WTC11 (cell line): ENCODE results near the gene SLC16A9. TPM values are rescaled to one million over a fixed set of nuclear protein-coding genes. Genes with fewer than 3 reads are reported as not detected.

ENCODE experiments used
- ATAC-seq: fragments of 200-7000 bp; cut with Tn5 transposase; 2 replicates; pipeline ENCODE4 v1.10.0; 2021; ENCODE audit warnings: mild to moderate bottlenecking, moderate library complexity
- CTCF ChIA-PET: fragments of 300-600 bp; sonication (Branson Sonifier 250); formaldehyde crosslinking; loops from one replicate; lab custom pipeline; 2021; ENCODE audit warnings: antibody characterized with exemption; lab: Charles Lee
- POLR2A ChIA-PET: fragments of 350-600 bp; sonication (Branson Sonifier 250); formaldehyde crosslinking; loops from one replicate; lab custom pipeline; 2021; ENCODE audit warnings: antibody characterized with exemption; lab: Charles Lee
- DNase-seq: peaks from one replicate; pipeline ENCODE4 v3.0.0; 2021; ENCODE audit warnings: low spot score
- H3K27ac Mint-ChIP-seq: 2 replicates; pipeline ENCODE4 v1.8.0; 2021; ENCODE audit warnings: mixed read lengths
- H3K27me3 Mint-ChIP-seq: 2 replicates; pipeline ENCODE4 v1.8.0; 2021; ENCODE audit warnings: low read depth, mild to moderate bottlenecking, moderate library complexity, mixed read lengths
- H3K36me3 Mint-ChIP-seq: 2 replicates; pipeline ENCODE4 v1.8.0; 2021; ENCODE audit warnings: mixed read lengths
- H3K4me1 Mint-ChIP-seq: 2 replicates; pipeline ENCODE4 v1.8.0; 2022; ENCODE audit warnings: mixed read lengths
- H3K4me3 Mint-ChIP-seq: 2 replicates; pipeline ENCODE4 v1.8.0; 2021; ENCODE audit warnings: mild to moderate bottlenecking, moderate library complexity, mixed read lengths
- H3K9me3 Mint-ChIP-seq: 2 replicates; pipeline ENCODE4 v1.8.0; 2021; ENCODE audit warnings: mixed read lengths
- AFF4 ChIP-seq: sonication (generic); formaldehyde crosslinking; IDR thresholded peaks from 2 replicates; pipeline ENCODE4 v1.8.1; 2023; ENCODE audit warnings: mild to moderate bottlenecking, missing genetic modification reagents, borderline replicate concordance
- ARID4B ChIP-seq: sonication (generic); formaldehyde crosslinking; IDR thresholded peaks from 2 replicates; pipeline ENCODE4 v1.8.0; 2023; ENCODE audit warnings: missing genetic modification reagents, mild to moderate bottlenecking, borderline replicate concordance
- E2F4 ChIP-seq: sonication (generic); formaldehyde crosslinking; IDR thresholded peaks from 2 replicates; pipeline ENCODE4 v1.8.1; 2022; ENCODE audit warnings: low read depth, mild to moderate bottlenecking, moderate library complexity, missing genetic modification reagents, borderline replicate concordance
- ERG ChIP-seq: fragments of 250-450 bp; sonication (Bioruptor Pico); IDR thresholded peaks from 2 replicates; pipeline ENCODE4 v1.8.0; 2021; ENCODE audit warnings: mild to moderate bottlenecking
- ESRRA ChIP-seq: sonication (generic); formaldehyde crosslinking; IDR thresholded peaks from 2 replicates; pipeline ENCODE4 v1.8.1; 2022; ENCODE audit warnings: mild to moderate bottlenecking, missing genetic modification reagents, borderline replicate concordance
- FOXJ3 ChIP-seq: sonication (generic); formaldehyde crosslinking; IDR thresholded peaks from 2 replicates; pipeline ENCODE4 v1.9.0; 2021; ENCODE audit warnings: missing genetic modification reagents, mild to moderate bottlenecking, borderline replicate concordance
- GTF2I ChIP-seq: fragments of 250-450 bp; sonication (Bioruptor Pico); conservative IDR thresholded peaks from 2 replicates; pipeline ENCODE4 v1.4.0; 2021; ENCODE audit warnings: mild to moderate bottlenecking
- JAZF1 ChIP-seq: fragments of 250-450 bp; sonication (Bioruptor Pico); IDR thresholded peaks from 2 replicates; pipeline ENCODE4 v1.9.0; 2021; ENCODE audit warnings: moderate library complexity, mild to moderate bottlenecking, inconsistent platforms
- KAT7 ChIP-seq: sonication (generic); formaldehyde crosslinking; IDR thresholded peaks from 2 replicates; pipeline ENCODE4 v1.8.1; 2023; ENCODE audit warnings: missing genetic modification reagents, mild to moderate bottlenecking, borderline replicate concordance
- MAX ChIP-seq: sonication (generic); formaldehyde crosslinking; IDR thresholded peaks from 2 replicates; pipeline ENCODE4 v1.8.0; 2022; ENCODE audit warnings: mild to moderate bottlenecking, missing genetic modification reagents
- MXD4 ChIP-seq: fragments of 250-450 bp; sonication (Bioruptor Pico); IDR thresholded peaks from 2 replicates; pipeline ENCODE4 v1.8.0; 2021; ENCODE audit warnings: mild to moderate bottlenecking, moderate library complexity, borderline replicate concordance
- NFE2L1 ChIP-seq: sonication (generic); formaldehyde crosslinking; IDR thresholded peaks from 2 replicates; pipeline ENCODE4 v1.8.1; 2023; ENCODE audit warnings: missing genetic modification reagents
- OVOL2 ChIP-seq: fragments of 250-450 bp; sonication (Bioruptor Pico); IDR thresholded peaks from 2 replicates; pipeline ENCODE4 v1.9.0; 2021; ENCODE audit warnings: mild to moderate bottlenecking, borderline replicate concordance
- PRRX2 ChIP-seq: fragments of 250-450 bp; sonication (Bioruptor Pico); IDR thresholded peaks from 2 replicates; pipeline ENCODE4 v1.8.0; 2021; ENCODE audit warnings: mild to moderate bottlenecking
- SP1 ChIP-seq: sonication (generic); formaldehyde crosslinking; conservative IDR thresholded peaks from 2 replicates; pipeline ENCODE4 v1.8.1; 2022; ENCODE audit warnings: missing genetic modification reagents
- ZNF138 ChIP-seq: sonication (generic); formaldehyde crosslinking; conservative IDR thresholded peaks from 2 replicates; pipeline ENCODE4 v1.8.1; 2022; ENCODE audit warnings: mild to moderate bottlenecking, moderate library complexity, missing genetic modification reagents
- total RNA-seq: library from RNA; stranded (reverse); gene quantifications from 3 replicates; pipeline ENCODE4 v1.2.3, GENCODE V29; 2021
- TF ChIP-seq, protein P1 (sequence below): fragments of 250-450 bp; sonication (Bioruptor Pico); IDR thresholded peaks from 2 replicates; pipeline ENCODE4 v1.9.0; 2021; ENCODE audit warnings: mild to moderate bottlenecking
- TF ChIP-seq, protein P2 (sequence below): sonication (generic); formaldehyde crosslinking; conservative IDR thresholded peaks from 2 replicates; pipeline ENCODE4 v1.8.1; 2022; ENCODE audit warnings: mild to moderate bottlenecking, missing genetic modification reagents
- TF ChIP-seq, protein P3 (sequence below): sonication (generic); formaldehyde crosslinking; IDR thresholded peaks from 2 replicates; pipeline ENCODE4 v1.8.1; 2022; ENCODE audit warnings: missing genetic modification reagents, borderline replicate concordance

Gene SLC16A9
- total RNA-seq, 1 experiment from 2014 or later, result 4.0 TPM

- Mint-ChIP-seq H3K4me3 (no peak overlapping the region), H3K4me1 (peaks cover 12% of the 10 kb centered on the region)
- CTCF ChIA-PET, result interaction anchor here (0.5 to 0.8 kb wide), 2 partner anchors 60 to 138 kb away, joined by 3 to 6 read pairs; no protein-coding TSS in a partner anchor
- TF ChIP-seq ZNF138 (CRISPR knock-in tag), result no peak
- no peak for TF ChIP-seq ERG (CRISPR knock-in tag)
- TF ChIP-seq GTF2I (CRISPR knock-in tag), result no peak
- no peak for TF ChIP-seq ARID4B (CRISPR knock-in tag)
- TF ChIP-seq, protein P1, sequence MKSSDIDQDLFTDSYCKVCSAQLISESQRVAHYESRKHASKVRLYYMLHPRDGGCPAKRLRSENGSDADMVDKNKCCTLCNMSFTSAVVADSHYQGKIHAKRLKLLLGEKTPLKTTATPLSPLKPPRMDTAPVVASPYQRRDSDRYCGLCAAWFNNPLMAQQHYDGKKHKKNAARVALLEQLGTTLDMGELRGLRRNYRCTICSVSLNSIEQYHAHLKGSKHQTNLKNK (CRISPR knock-in tag), result no peak
- no peak for TF ChIP-seq PRRX2 (CRISPR knock-in tag)
- TF ChIP-seq MAX (CRISPR knock-in tag), result no peak
- TF ChIP-seq, protein P2, sequence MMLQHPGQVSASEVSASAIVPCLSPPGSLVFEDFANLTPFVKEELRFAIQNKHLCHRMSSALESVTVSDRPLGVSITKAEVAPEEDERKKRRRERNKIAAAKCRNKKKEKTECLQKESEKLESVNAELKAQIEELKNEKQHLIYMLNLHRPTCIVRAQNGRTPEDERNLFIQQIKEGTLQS (CRISPR knock-in tag), result no peak
- TF ChIP-seq E2F4 (CRISPR knock-in tag), result no peak
- TF ChIP-seq OVOL2 (CRISPR knock-in tag), result no peak
- TF ChIP-seq SP1, result no peak
- TF ChIP-seq JAZF1 (CRISPR knock-in tag), result no peak
- TF ChIP-seq ESRRA (CRISPR knock-in tag), result no peak
- TF ChIP-seq KAT7, result no peak
- no peak for TF ChIP-seq FOXJ3
- no peak for TF ChIP-seq AFF4 (CRISPR knock-in tag)
- no peak for TF ChIP-seq MXD4
- TF ChIP-seq, protein P3, sequence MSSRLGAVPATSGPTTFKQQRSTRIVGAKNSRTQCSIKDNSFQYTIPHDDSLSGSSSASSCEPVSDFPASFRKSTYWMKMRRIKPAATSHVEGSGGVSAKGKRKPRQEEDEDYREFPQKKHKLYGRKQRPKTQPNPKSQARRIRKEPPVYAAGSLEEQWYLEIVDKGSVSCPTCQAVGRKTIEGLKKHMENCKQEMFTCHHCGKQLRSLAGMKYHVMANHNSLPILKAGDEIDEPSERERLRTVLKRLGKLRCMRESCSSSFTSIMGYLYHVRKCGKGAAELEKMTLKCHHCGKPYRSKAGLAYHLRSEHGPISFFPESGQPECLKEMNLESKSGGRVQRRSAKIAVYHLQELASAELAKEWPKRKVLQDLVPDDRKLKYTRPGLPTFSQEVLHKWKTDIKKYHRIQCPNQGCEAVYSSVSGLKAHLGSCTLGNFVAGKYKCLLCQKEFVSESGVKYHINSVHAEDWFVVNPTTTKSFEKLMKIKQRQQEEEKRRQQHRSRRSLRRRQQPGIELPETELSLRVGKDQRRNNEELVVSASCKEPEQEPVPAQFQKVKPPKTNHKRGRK (CRISPR knock-in tag), result no peak
- no peak; the same call in 1 of the 2 replicates for TF ChIP-seq NFE2L1 (CRISPR knock-in tag)
- TF ChIP-seq, all 79 proteins: peak for 0
- no peak for ATAC-seq
- Mint-ChIP-seq H3K27me3 (no peaks in the 10 kb centered on the region), H3K9me3 (peaks cover 18% of the 10 kb centered on the region), H3K27ac (no peak overlapping the region; the same call in 1 of the 2 replicates), H3K36me3 (peaks cover 14% of the 10 kb centered on the region; the same call in 1 of the 2 replicates)
- POLR2A ChIA-PET, result no interaction called here
- no peak for DNase-seq
Observed at GRCh38 chr10:59648711-59649201, 60.9 kb downstream of the SLC16A9 start.
